Lung (tissue), 12 donors: ENCODE results near the gene ITGB7. TPM values are rescaled to one million over a fixed set of nuclear protein-coding genes. Genes with fewer than 3 reads are reported as not detected.

ENCODE experiments used
- ATAC-seq: fragments of 200-7000 bp; cut with Tn5 transposase; one replicate; pipeline ENCODE4 v1.9.1; 2020; ENCODE audit warnings: moderate number of reproducible peaks; ENCODE audit not compliant: insufficient read depth, low FRiP score
- DNase-seq, 3 donors: peaks; one replicate each; pipeline ENCODE4 v3.0.0-alpha.2; 2013 to 2017
- H3K27ac ChIP-seq, 2 donors: one replicate each; pipeline ENCODE4 v1.5.1; 2013; ENCODE audit warnings: mild to moderate bottlenecking in 2 of 2, moderate library complexity in 2 of 2, control low read depth in 1 of 2, inconsistent platforms in 1 of 2, low read depth in 1 of 2, low read length in 1 of 2
- H3K27me3 ChIP-seq, 3 donors: one replicate each; pipeline ENCODE4 v1.5.1; 2013; ENCODE audit warnings: low read length in 2 of 3; ENCODE audit not compliant: control insufficient read depth in 3 of 3, insufficient read depth in 3 of 3
- H3K36me3 ChIP-seq, 4 donors: one replicate each; pipeline ENCODE4 v1.5.1; 2013; ENCODE audit warnings: low read length in 4 of 4, mild to moderate bottlenecking in 1 of 4, moderate library complexity in 1 of 4; ENCODE audit not compliant: control insufficient read depth in 4 of 4, insufficient read depth in 4 of 4
- H3K4me1 ChIP-seq, 5 donors: one replicate each; pipeline ENCODE4 v1.5.1; 2013; ENCODE audit warnings: low read length in 5 of 5, mild to moderate bottlenecking in 2 of 5, moderate library complexity in 1 of 5; ENCODE audit not compliant: control insufficient read depth in 5 of 5, insufficient read depth in 5 of 5
- H3K4me3 ChIP-seq: one replicate; pipeline ENCODE4 v1.5.1; 2013; ENCODE audit warnings: mild to moderate bottlenecking, control low read depth, moderate library complexity
- H3K9ac ChIP-seq, 2 donors: one replicate each; pipeline ENCODE4 v1.5.1; 2013; ENCODE audit warnings: low read length in 2 of 2, control low read depth in 1 of 2; ENCODE audit not compliant: insufficient read depth in 1 of 2
- H3K9me3 ChIP-seq, 4 donors: one replicate each; pipeline ENCODE4 v1.5.1; 2013; ENCODE audit warnings: low read length in 3 of 4, mild to moderate bottlenecking in 1 of 4, moderate library complexity in 1 of 4; ENCODE audit not compliant: control insufficient read depth in 4 of 4, insufficient read depth in 3 of 4
- WGBS, 2 donors: extraction: QIAGEN DNeasy Blood & Tissue Kit; methylation state at CpG; one replicate each; pipeline ENCODE4 v1.1.7; 2013; 5-methylcytosine and 5-hydroxymethylcytosine counted together
- polyA plus RNA-seq, 2 donors: library from polyadenylated mRNA; stranded (reverse); fragments of 200-250 nt; gene quantifications; one replicate each; pipeline ENCODE4 v1.2.1, GENCODE V29; 2013
- total RNA-seq, 2 donors: library from RNA; depleted of rRNA in 1 of 2; stranded (reverse); fragments of >200 nt in 1 of 2; gene quantifications; one replicate each; pipeline ENCODE4 v1.2.1, GENCODE V29; 2014 to 2021
- TF ChIP-seq, protein P1 (sequence below): IDR thresholded peaks from 2 replicates; pipeline ENCODE4 v1.5.1; 2012; ENCODE audit warnings: mild to moderate bottlenecking; ENCODE audit errors: control extremely low read depth, extremely low read depth
- donor health status: control.
- donor health status: control.
- donor health status: Bipolar disorder and iron deficiency.
- donor health status: healthy.
- donor health status: DM: yes; HTN: yes; CAD: no.

The ITGB7 gene
- total and polyA plus RNA-seq, 4 donors: 2.3 to 7.9 (median 5.0) TPM

- H3K4me1 ChIP-seq: peaks cover 0 to 49% (median 31%) of the 10 kb centered on the region in 5 donors
Measured at GRCh38 chr12:53224061-53224896, 17.2 kb upstream of the ITGB7 start.

DNA sequence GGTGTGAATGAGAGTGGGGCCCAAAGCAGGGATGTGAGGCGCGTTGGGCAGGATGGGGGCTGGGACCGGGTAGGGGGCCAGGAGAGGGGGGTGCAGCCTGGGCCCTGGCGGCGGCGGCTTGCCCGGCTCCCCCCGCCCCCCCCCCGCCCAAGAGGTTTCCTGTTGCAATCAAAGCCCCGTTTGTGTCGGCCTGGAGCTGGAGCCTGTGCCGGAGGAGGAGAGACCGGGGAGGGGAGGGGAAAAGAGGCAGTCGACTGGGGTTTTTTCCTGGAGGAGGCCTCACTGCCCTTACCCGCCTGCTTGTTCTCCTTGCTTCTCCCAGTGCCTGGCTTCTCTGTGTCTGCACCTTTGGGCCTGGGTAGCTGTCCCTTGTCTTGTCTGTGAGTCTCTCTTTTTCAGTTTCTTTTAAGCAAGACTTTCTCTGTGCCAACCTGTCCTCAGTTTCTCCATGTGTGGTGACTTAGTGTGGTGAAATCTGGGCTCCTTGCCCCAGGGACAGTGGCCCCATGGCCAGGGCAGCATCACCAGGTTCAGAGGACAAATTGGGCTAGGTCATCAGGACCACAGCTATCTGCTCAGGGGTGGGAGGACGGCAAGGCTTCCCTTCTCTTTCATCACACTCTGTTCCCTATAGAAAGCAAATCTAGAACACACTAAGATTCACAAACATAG, 16.5 kb upstream of the ITGB7 start:
- H3K9ac ChIP-seq: peak overlapping the region in 1 of 2 donors; percentile 43
- H3K4me3 ChIP-seq: no peak overlapping the region
- peak overlapping the region; percentile 17 to 71 for H3K27ac ChIP-seq
- DNase-seq (peak; percentile 76 to 89 (median 84)), ATAC-seq (no peak)
- H3K36me3 ChIP-seq: peaks cover 0 to 7% (median 3%) of the 10 kb centered on the region in 4 donors
- WGBS, 2 donors: 4 to 10% methylated on average over 9 to 16 of the region's 16 CpGs
- TF ChIP-seq, protein P1, sequence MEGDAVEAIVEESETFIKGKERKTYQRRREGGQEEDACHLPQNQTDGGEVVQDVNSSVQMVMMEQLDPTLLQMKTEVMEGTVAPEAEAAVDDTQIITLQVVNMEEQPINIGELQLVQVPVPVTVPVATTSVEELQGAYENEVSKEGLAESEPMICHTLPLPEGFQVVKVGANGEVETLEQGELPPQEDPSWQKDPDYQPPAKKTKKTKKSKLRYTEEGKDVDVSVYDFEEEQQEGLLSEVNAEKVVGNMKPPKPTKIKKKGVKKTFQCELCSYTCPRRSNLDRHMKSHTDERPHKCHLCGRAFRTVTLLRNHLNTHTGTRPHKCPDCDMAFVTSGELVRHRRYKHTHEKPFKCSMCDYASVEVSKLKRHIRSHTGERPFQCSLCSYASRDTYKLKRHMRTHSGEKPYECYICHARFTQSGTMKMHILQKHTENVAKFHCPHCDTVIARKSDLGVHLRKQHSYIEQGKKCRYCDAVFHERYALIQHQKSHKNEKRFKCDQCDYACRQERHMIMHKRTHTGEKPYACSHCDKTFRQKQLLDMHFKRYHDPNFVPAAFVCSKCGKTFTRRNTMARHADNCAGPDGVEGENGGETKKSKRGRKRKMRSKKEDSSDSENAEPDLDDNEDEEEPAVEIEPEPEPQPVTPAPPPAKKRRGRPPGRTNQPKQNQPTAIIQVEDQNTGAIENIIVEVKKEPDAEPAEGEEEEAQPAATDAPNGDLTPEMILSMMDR: no peak
- no peaks in the 10 kb centered on the region for H3K9me3 ChIP-seq
- peaks cover 0 to 54% (median 31%) of the 10 kb centered on the region in 5 donors for H3K4me1 ChIP-seq
- H3K27me3 ChIP-seq: no peaks in the 10 kb centered on the region

More at GRCh38 chr12:53224061-53224896, 17.2 kb upstream of the ITGB7 start:
- peak; percentile 34 to 57 (median 50) for DNase-seq
- TF ChIP-seq, protein P1: no peak
- Histone ChIP-seq H3K27ac (peak overlapping the region in 1 of 2 donors; percentile 71), H3K27me3 (no peaks in the 10 kb centered on the region), H3K36me3 (peaks cover 0 to 7% (median 3%) of the 10 kb centered on the region in 4 donors), H3K9ac (peak overlapping the region in 1 of 2 donors; percentile 43), H3K9me3 (no peaks in the 10 kb centered on the region), H3K4me3 (no peak overlapping the region)
- WGBS, 2 donors: 58 to 63% methylated on average over 11 of the region's 11 CpGs
- no peak for ATAC-seq

DNA sequence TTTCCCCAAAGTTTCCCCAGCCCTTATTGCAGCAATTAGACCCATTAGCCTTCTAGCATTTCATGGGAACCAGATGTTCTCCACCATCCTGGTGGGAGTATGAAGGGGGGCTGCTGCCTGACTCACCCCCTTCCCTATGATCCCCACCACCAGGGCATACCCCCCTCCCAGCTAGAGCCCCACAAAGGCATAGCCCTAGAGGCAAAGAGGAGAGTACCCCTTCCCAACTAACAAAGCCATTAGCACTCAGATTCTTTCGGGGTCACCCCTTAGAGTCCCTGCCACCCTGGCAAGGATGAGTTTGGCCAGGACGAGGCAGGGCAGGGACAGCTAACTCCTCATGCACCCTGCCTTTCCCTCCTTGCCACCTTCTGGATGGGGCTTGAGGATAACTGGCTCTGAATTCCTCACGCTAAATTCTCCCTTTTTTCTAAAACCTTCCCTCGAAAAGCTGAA, 15.8 kb upstream of the ITGB7 start:
- no peak overlapping the region for H3K9ac ChIP-seq
- WGBS, 2 donors: 50 to 60% methylated on average over 4 of the region's 4 CpGs

More for the DNA sequence above, 15.8 kb upstream of the ITGB7 start:
- Histone ChIP-seq H3K4me1 (peaks cover 0 to 61% (median 33%) of the 10 kb centered on the region in 5 donors), H3K4me3 (no peak overlapping the region), H3K9me3 (no peaks in the 10 kb centered on the region), H3K27ac (peak overlapping the region in 1 of 2 donors; percentile 62), H3K27me3 (no peaks in the 10 kb centered on the region), H3K36me3 (peaks cover 0 to 7% (median 3%) of the 10 kb centered on the region in 4 donors)
- no peak for ATAC-seq
- TF ChIP-seq, protein P1: no peak
- peak in 2 of 3 donors; percentile 31 to 35 for DNase-seq
